Adrenal gland (tissue), 5 donors: ENCODE data around the gene PTPRO.

Experiments
- CTCF ChIP-seq, 6 experiments: fragments of 450-650 bp in 4 of 6; fragments of 200-600 bp in 2 of 6; sonication (generic) in 1 of 6; IDR thresholded peaks; 1 replicate in 5 of 6; 2 replicates in 1 of 6; pipeline versions ENCODE4 v1.5.1 to v1.8.0; 2016 to 2021; ENCODE audit warnings: antibody characterized with exemption in 6 of 6, mild to moderate bottlenecking in 2 of 6, moderate library complexity in 1 of 6
- POLR2A ChIP-seq, 2 donors: fragments of 450-650 bp; IDR thresholded peaks; one replicate each; pipeline ENCODE4 v1.6.1; 2017; ENCODE audit warnings: antibody characterized with exemption in 2 of 2, mild to moderate bottlenecking in 2 of 2, moderate library complexity in 1 of 2
- donor health status: DM: no; HTN: no; CAD: no.

- TF ChIP-seq CTCF (IDR thresholded peaks at IDR 0.05) = peak in 1 of 6 experiments; percentile 24
- TF ChIP-seq POLR2A (IDR thresholded peaks at IDR 0.05) = no peak
Measured at GRCh38 chr12:15278816-15279658, 43.3 kb upstream of the PTPRO start.
